Neural progenitor cell (in vitro differentiated cells): ENCODE data around the gene SNX11. TPM values are rescaled to one million over a fixed set of nuclear protein-coding genes. Genes with fewer than 3 reads are reported as not detected.

Source experiments
- DNase-seq: peaks from one replicate; pipeline ENCODE4 v3.0.0-alpha.2; 2016; ENCODE audit warnings: low spot score
- H2AFZ ChIP-seq: fragments of 200-600 bp; sonication (generic); replicated peaks from 2 replicates; pipeline ENCODE4 v1.6.1; 2016; ENCODE audit warnings: antibody characterized with exemption
- H3F3A ChIP-seq: fragments of 200-600 bp; sonication (generic); 2 replicates; pipeline ENCODE4 v1.6.1; 2016; ENCODE audit warnings: antibody characterized with exemption, low read depth
- H3K27ac ChIP-seq: fragments of 200-600 bp; sonication (generic); 2 replicates; pipeline ENCODE4 v1.5.1; 2016; ENCODE audit warnings: mild to moderate bottlenecking
- H3K27me3 ChIP-seq: fragments of 200-600 bp; sonication (generic); 2 replicates; pipeline ENCODE4 v1.6.1; 2016; ENCODE audit warnings: mild to moderate bottlenecking, moderate library complexity
- H3K36me3 ChIP-seq: fragments of 200-600 bp; sonication (generic); 2 replicates; pipeline ENCODE4 v1.5.1; 2016
- H3K4me1 ChIP-seq: fragments of 200-600 bp; sonication (generic); 2 replicates; pipeline ENCODE4 v1.6.1; 2016; ENCODE audit warnings: mixed run types
- H3K4me2 ChIP-seq: fragments of 200-600 bp; sonication (generic); 2 replicates; pipeline ENCODE4 v1.6.1; 2016
- H3K4me3 ChIP-seq: fragments of 200-600 bp; sonication (generic); 2 replicates; pipeline ENCODE4 v1.5.1; 2016
- H3K79me2 ChIP-seq: fragments of 200-600 bp; sonication (generic); 2 replicates; pipeline ENCODE4 v1.6.1; 2016; ENCODE audit warnings: low read depth
- H3K9ac ChIP-seq: fragments of 200-600 bp; sonication (generic); 2 replicates; pipeline ENCODE4 v1.6.1; 2016
- H3K9me3 ChIP-seq: fragments of 200-600 bp; sonication (generic); 2 replicates; pipeline ENCODE4 v1.5.1; 2016; ENCODE audit warnings: low read depth
- H4K20me1 ChIP-seq: fragments of 200-600 bp; sonication (generic); 2 replicates; pipeline ENCODE4 v1.6.1; 2016; ENCODE audit warnings: low read depth
- H3K27ac Mint-ChIP-seq: 3 replicates; pipeline ENCODE4 v1.8.0; 2021; ENCODE audit warnings: mixed read lengths
- H3K27me3 Mint-ChIP-seq: 2 replicates; pipeline ENCODE4 v1.8.0; 2022; ENCODE audit warnings: low read depth, mild to moderate bottlenecking, inconsistent platforms, moderate library complexity, mixed read lengths; ENCODE audit not compliant: insufficient read depth
- H3K36me3 Mint-ChIP-seq: 3 replicates; pipeline ENCODE4 v1.8.0; 2021; ENCODE audit warnings: mixed read lengths
- H3K4me1 Mint-ChIP-seq: 3 replicates; pipeline ENCODE4 v1.8.0; 2021; ENCODE audit warnings: mixed read lengths
- H3K4me3 Mint-ChIP-seq: 3 replicates; pipeline ENCODE4 v1.8.0; 2021; ENCODE audit warnings: mild to moderate bottlenecking, moderate library complexity, mixed read lengths
- H3K9me3 Mint-ChIP-seq: 3 replicates; pipeline ENCODE4 v1.8.0; 2020; ENCODE audit warnings: mixed read lengths
- EZH2 ChIP-seq: fragments of 200-600 bp; sonication (generic); IDR thresholded peaks from 2 replicates; pipeline ENCODE4 v1.6.1; 2017; ENCODE audit warnings: antibody characterized with exemption, mild to moderate bottlenecking, moderate library complexity
- EZH2phosphoT487 ChIP-seq: fragments of 200-600 bp; sonication (generic); IDR thresholded peaks from 2 replicates; pipeline ENCODE4 v1.6.1; 2017; ENCODE audit warnings: antibody characterized with exemption
- total RNA-seq: library from RNA; depleted of rRNA; stranded (reverse); fragments of >200 nt; gene quantifications from 2 replicates; pipeline ENCODE4 v1.2.3, GENCODE V29; 2015; ENCODE audit warnings: low replicate concordance
- TF ChIP-seq, protein P1 (sequence below): fragments of 200-600 bp; sonication (generic); IDR thresholded peaks from 2 replicates; pipeline ENCODE4 v1.5.1; 2017; ENCODE audit warnings: antibody characterized with exemption, mild to moderate bottlenecking

Gene SNX11, protein sequence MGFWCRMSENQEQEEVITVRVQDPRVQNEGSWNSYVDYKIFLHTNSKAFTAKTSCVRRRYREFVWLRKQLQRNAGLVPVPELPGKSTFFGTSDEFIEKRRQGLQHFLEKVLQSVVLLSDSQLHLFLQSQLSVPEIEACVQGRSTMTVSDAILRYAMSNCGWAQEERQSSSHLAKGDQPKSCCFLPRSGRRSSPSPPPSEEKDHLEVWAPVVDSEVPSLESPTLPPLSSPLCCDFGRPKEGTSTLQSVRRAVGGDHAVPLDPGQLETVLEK
- 23.4 and 26.2 TPM in 2 replicates for total RNA-seq

DNA sequence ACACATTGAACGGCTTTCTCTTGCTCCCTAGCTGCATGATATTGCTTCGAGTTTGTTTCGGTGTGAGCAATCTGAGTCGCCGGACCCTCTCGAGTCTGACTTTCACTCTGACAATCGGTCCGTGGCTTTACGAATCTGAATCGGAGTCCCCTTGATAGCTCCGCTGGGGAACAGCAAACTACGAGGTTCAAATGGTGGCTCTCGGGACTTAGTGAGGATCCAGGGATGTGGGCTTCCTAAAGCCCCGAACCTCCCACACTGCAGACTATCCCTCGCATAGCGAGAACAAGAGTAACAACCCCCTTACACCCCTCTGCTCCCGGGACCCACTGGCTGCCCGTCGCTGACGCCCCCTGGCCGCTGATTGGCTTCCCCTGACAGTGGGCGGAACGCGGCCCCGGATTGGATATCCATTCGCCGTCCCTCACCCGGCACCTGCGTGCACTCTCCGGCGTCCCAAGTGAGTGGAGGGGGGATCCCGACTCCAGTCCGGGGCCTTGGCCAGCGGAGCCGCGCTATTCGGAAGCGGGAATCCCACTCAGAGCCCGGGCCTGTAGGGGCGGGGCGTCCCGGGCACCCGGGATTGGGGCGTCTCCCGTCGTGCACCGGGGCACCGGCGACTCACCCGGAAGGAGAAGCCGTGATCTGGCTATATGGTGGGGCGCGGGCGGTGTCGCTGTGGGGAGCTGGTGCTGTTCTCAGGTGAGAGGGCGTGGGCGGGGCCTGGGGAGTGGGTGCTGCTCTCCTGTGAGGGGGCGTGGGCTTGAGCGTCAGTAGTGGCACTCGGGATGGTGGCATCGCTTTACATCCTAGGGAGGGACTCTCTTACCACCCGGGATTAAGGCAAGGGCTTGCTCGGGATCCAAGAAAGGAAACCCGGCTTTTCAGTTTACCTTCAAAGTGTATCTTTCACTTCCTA lies at the start of gene SNX11:
Gene SNX11, plus strand, starts transcription at position 630 of the 919 bp plus-strand sequence. CDS start 4,278 bp downstream, outside the sequence.
- Histone ChIP-seq H3K9me3 (no peaks in the 10 kb centered on the region), H3K36me3 (no peaks in the 10 kb centered on the region), H3F3A (peaks cover 34% of the 10 kb centered on the region), H3K4me2 (peak within 1 kb of the TSS; percentile 86), H3K4me1 (peaks cover 7% of the 10 kb centered on the region), H3K27me3 (no peaks in the 10 kb centered on the region), H3K9ac (peak within 1 kb of the TSS; percentile 50), H3K4me3 (peak within 1 kb of the TSS; percentile 59), H3K79me2 (peaks cover 44% of the 10 kb centered on the region), H3K27ac (peak within 1 kb of the TSS; percentile 54), H4K20me1 (no peaks in the 10 kb centered on the region), H2AFZ (peak within 1 kb of the TSS; percentile 95)
- no peaks in the 10 kb centered on the region for H3K36me3 Mint-ChIP-seq
- peaks cover 15% of the 10 kb centered on the region for H3K4me1 Mint-ChIP-seq
- H3K9me3 Mint-ChIP-seq = peaks cover 2% of the 10 kb centered on the region
- TF ChIP-seq, protein P1, sequence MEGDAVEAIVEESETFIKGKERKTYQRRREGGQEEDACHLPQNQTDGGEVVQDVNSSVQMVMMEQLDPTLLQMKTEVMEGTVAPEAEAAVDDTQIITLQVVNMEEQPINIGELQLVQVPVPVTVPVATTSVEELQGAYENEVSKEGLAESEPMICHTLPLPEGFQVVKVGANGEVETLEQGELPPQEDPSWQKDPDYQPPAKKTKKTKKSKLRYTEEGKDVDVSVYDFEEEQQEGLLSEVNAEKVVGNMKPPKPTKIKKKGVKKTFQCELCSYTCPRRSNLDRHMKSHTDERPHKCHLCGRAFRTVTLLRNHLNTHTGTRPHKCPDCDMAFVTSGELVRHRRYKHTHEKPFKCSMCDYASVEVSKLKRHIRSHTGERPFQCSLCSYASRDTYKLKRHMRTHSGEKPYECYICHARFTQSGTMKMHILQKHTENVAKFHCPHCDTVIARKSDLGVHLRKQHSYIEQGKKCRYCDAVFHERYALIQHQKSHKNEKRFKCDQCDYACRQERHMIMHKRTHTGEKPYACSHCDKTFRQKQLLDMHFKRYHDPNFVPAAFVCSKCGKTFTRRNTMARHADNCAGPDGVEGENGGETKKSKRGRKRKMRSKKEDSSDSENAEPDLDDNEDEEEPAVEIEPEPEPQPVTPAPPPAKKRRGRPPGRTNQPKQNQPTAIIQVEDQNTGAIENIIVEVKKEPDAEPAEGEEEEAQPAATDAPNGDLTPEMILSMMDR = no peak
- peak; percentile 97 for DNase-seq
- peak within 1 kb of the TSS; percentile 98 for H3K4me3 Mint-ChIP-seq
- peak within 1 kb of the TSS; percentile 80 for H3K27ac Mint-ChIP-seq
- H3K27me3 Mint-ChIP-seq = peaks cover 3% of the 10 kb centered on the region

DNA sequence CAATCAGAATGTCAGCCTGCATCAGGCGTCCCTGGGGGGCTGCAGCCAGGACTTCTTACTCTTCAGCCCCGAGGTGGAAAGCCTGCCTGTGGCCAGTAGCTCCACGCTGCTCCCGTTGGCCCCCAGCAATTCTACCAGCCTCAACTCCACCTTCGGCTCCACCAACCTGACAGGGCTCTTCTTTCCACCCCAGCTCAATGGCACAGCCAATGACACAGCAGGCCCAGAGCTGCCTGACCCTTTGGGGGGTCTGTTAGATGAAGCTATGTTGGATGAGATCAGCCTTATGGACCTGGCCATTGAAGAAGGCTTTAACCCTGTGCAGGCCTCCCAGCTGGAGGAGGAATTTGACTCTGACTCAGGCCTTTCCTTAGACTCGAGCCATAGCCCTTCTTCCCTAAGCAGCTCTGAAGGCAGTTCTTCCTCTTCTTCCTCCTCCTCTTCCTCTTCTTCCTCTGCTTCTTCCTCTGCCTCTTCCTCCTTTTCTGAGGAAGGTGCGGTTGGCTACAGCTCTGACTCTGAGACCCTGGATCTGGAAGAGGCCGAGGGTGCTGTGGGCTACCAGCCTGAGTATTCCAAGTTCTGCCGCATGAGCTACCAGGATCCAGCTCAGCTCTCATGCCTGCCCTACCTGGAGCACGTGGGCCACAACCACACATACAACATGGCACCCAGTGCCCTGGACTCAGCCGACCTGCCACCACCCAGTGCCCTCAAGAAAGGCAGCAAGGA lies 49.0 kb upstream of the SNX11 start:
- H4K20me1 ChIP-seq = peaks cover 66% of the 10 kb centered on the region
- DNase-seq = no peak
- no peaks in the 10 kb centered on the region for H3K36me3 ChIP-seq
- H3K27me3 ChIP-seq = no peaks in the 10 kb centered on the region
- H3K9ac ChIP-seq = no peak overlapping the region
- H3K27me3 Mint-ChIP-seq = peaks cover 10% of the 10 kb centered on the region
- TF ChIP-seq EZH2 (no peak), EZH2phosphoT487 (no peak)
- TF ChIP-seq, protein P1 = no peak
- peaks cover 19% of the 10 kb centered on the region for H3K4me1 ChIP-seq
- H3K36me3 Mint-ChIP-seq = peaks cover 48% of the 10 kb centered on the region
- peaks cover 22% of the 10 kb centered on the region for H3F3A ChIP-seq
- H3K4me1 Mint-ChIP-seq = peaks cover 24% of the 10 kb centered on the region
- no peaks in the 10 kb centered on the region for H3K9me3 ChIP-seq
- H3K4me3 Mint-ChIP-seq = no peak overlapping the region
- no peak overlapping the region for H3K4me3 ChIP-seq
- no peak overlapping the region for H3K27ac ChIP-seq
- no peak overlapping the region for H3K27ac Mint-ChIP-seq
- no peaks in the 10 kb centered on the region for H3K9me3 Mint-ChIP-seq
- no peak overlapping the region for H3K4me2 ChIP-seq
- H2AFZ ChIP-seq = no peak overlapping the region
- H3K79me2 ChIP-seq = peaks cover 36% of the 10 kb centered on the region

DNA sequence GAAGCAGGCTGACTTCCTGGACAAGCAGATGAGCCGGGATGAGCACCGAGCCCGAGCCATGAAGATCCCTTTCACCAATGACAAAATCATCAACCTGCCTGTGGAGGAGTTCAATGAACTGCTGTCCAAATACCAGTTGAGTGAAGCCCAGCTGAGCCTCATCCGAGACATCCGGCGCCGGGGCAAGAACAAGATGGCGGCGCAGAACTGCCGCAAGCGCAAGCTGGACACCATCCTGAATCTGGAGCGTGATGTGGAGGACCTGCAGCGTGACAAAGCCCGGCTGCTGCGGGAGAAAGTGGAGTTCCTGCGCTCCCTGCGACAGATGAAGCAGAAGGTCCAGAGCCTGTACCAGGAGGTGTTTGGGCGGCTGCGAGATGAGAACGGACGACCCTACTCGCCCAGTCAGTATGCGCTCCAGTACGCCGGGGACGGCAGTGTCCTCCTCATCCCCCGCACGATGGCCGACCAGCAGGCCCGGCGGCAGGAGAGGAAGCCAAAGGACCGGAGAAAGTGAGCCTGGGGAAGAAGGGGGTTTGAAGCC lies 48.4 kb upstream of the SNX11 start:
- H3F3A ChIP-seq = peaks cover 19% of the 10 kb centered on the region
- no peak overlapping the region for H3K27ac ChIP-seq
- no peak overlapping the region for H3K9ac ChIP-seq
- no peak overlapping the region for H3K27ac Mint-ChIP-seq
- peaks cover 14% of the 10 kb centered on the region for H3K4me1 ChIP-seq
- no peaks in the 10 kb centered on the region for H3K36me3 ChIP-seq
- peaks cover 17% of the 10 kb centered on the region for H3K4me1 Mint-ChIP-seq
- no peak overlapping the region for H3K4me3 ChIP-seq
- no peak for DNase-seq
- no peaks in the 10 kb centered on the region for H3K9me3 ChIP-seq
- H3K4me3 Mint-ChIP-seq = no peak overlapping the region
- peaks cover 48% of the 10 kb centered on the region for H3K36me3 Mint-ChIP-seq
- no peak for TF ChIP-seq EZH2phosphoT487
- TF ChIP-seq EZH2 = no peak
- TF ChIP-seq, protein P1 = no peak
- H3K27me3 ChIP-seq = no peaks in the 10 kb centered on the region
- no peak overlapping the region for H2AFZ ChIP-seq
- peaks cover 31% of the 10 kb centered on the region for H3K79me2 ChIP-seq
- no peak overlapping the region for H3K4me2 ChIP-seq
- peaks cover 63% of the 10 kb centered on the region for H4K20me1 ChIP-seq
- H3K9me3 Mint-ChIP-seq = no peaks in the 10 kb centered on the region
- peaks cover 8% of the 10 kb centered on the region for H3K27me3 Mint-ChIP-seq
